ENCODE results near the gene ID4. TPM values are rescaled to one million over a fixed set of nuclear protein-coding genes. Genes with fewer than 3 reads are reported as not detected.

Gene ID4
- polyA plus RNA-seq, 2 of the 4 experiments (the other 2 are of a cell fraction), result 2.6 to 6.1 TPM

GRCh38 chr6:19865178-19865577 lies 28.0 kb downstream of the ID4 start (continued):
- no peak for TF ChIP-seq BCL3 (IDR thresholded peaks at IDR 0.05)

- ChIA-PET CTCF (no interaction called here), POLR2A (no interaction called here)
- TF ChIP-seq SMC3 (IDR thresholded peaks at IDR 0.05), result no peak
- no peak for TF ChIP-seq ZC3H11A (IDR thresholded peaks at IDR 0.05)
- TF ChIP-seq MAX (IDR thresholded peaks at IDR 0.05), result no peak
- TF ChIP-seq ZFP36 (IDR thresholded peaks at IDR 0.05; ENCODE audit: borderline replicate concordance, partially characterized antibody), result no peak
- no peak for TF ChIP-seq EHMT2 (IDR thresholded peaks at IDR 0.05; ENCODE audit: low read depth)
- TF ChIP-seq PHF8 (IDR thresholded peaks at IDR 0.05; ENCODE audit: borderline replicate concordance, low read depth), result no peak
- TF ChIP-seq ZSCAN20 (CRISPR knock-in tag; IDR thresholded peaks at IDR 0.05), result no peak
- TF ChIP-seq FOSB (CRISPR knock-in tag; IDR thresholded peaks at IDR 0.05), result no peak
- TF ChIP-seq CEBPB (IDR thresholded peaks at IDR 0.05), result no peak
- no peak for TF ChIP-seq NFE2L2 (conservative IDR thresholded peaks at IDR 0.05; ENCODE audit: low read length)
- no peak for TF ChIP-seq HDAC2 (IDR thresholded peaks at IDR 0.05)
- no peak for TF ChIP-seq CBX2 (IDR thresholded peaks at IDR 0.05; ENCODE audit: borderline replicate concordance, low read depth)
- TF ChIP-seq MYC (IDR thresholded peaks at IDR 0.05; ENCODE audit: borderline replicate concordance, low read length), result no peak
- no peak for TF ChIP-seq EP300 (IDR thresholded peaks at IDR 0.05)
- TF ChIP-seq TFCP2L1 (CRISPR knock-in tag; IDR thresholded peaks at IDR 0.05), result no peak
- no peak for TF ChIP-seq RNF2 (IDR thresholded peaks at IDR 0.05; ENCODE audit: borderline replicate concordance, low read depth)
- no peak overlapping the region for H3K4me2 ChIP-seq
- 63% methylated on average over 18 of the region's 18 CpGs for WGBS (ENCODE audit: missing lambda C conversion rate)
- peaks cover 7% of the 10 kb centered on the region; the same call in 1 of the 3 replicates for H3K4me1 ChIP-seq
- H3K9me3 ChIP-seq, result no peaks in the 10 kb centered on the region
- no peak overlapping the region for H3K27ac ChIP-seq
- no peak overlapping the region for H3K4me3 ChIP-seq
- ATAC-seq (no peak), FAIRE-seq (no peak), DNase-seq (ENCODE audit: low read depth in 1 of 2, low spot score in 1 of 2) (no peak)
Measured at GRCh38 chr6:19866173-19866984, 29.2 kb downstream of the ID4 start.

- Histone ChIP-seq H3K27ac (no peak overlapping the region), H3K4me1 (peaks cover 7% of the 10 kb centered on the region; the same call in 1 of the 3 replicates), H3K4me3 (no peak overlapping the region), H3K4me2 (no peak overlapping the region), H3K9me3 (no peaks in the 10 kb centered on the region)
- ChIA-PET CTCF (interaction anchor here (0.8 kb wide), 1 partner anchor 842 kb away, joined by 4 read pairs; no protein-coding TSS in a partner anchor), POLR2A (no interaction called here)
- no peak; a peak in 1 of 6 replicates for ATAC-seq
- TF ChIP-seq KDM5A (IDR thresholded peaks at IDR 0.05) (no peak), ZFP36 (IDR thresholded peaks at IDR 0.05; ENCODE audit: borderline replicate concordance, partially characterized antibody) (peak; percentile 43)
- FAIRE-seq, result no peak
- DNase-seq (ENCODE audit: low read depth in 1 of 2, low spot score in 1 of 2), result no peak
- 14% methylated on average over 5 of the region's 5 CpGs for WGBS (ENCODE audit: missing lambda C conversion rate)
Measured at GRCh38 chr6:19866985-19867627, 29.9 kb downstream of the ID4 start.

GRCh38 chr6:19869464-19869863 lies 32.3 kb downstream of the ID4 start:
- DNase-seq (ENCODE audit: low read depth in 1 of 2, low spot score in 1 of 2), result peak in 1 of 2 experiments; percentile 7
- Histone ChIP-seq H3K4me2 (no peak overlapping the region), H3K9me3 (no peaks in the 10 kb centered on the region), H3K4me1 (peaks cover 7% of the 10 kb centered on the region; the same call in 1 of the 3 replicates), H3K27ac (no peak overlapping the region), H3K4me3 (no peak overlapping the region)
- no peak for TF ChIP-seq FOXS1 (CRISPR knock-in tag; IDR thresholded peaks at IDR 0.05)
- no peak for TF ChIP-seq MAX (IDR thresholded peaks at IDR 0.05)
- TF ChIP-seq RAD21 (conservative IDR thresholded peaks at IDR 0.05 in 1 of 2, IDR thresholded peaks at IDR 0.05 in 1 of 2), result peak in 1 of 2 experiments; percentile 14; a peak in 1 of 5 replicates
- ChIA-PET POLR2A (no interaction called here), CTCF (interaction anchor here (1.2 to 1.3 kb wide), 3 partner anchors 13 to 845 kb away, joined by 3 to 4 read pairs (median 3); no protein-coding TSS in a partner anchor)
- 36% methylated on average over 9 of the region's 9 CpGs for WGBS (ENCODE audit: missing lambda C conversion rate)
- no peak for FAIRE-seq
- no peak for ATAC-seq
